GM12874 (cell line): ENCODE data around the gene UBA1.

Experiments
- CTCF ChIP-seq: IDR thresholded peaks from 2 replicates; pipeline ENCODE4 v1.5.1; 2011; ENCODE audit warnings: low read depth, mild to moderate bottlenecking, control low read depth, low read length, moderate library complexity; ENCODE audit not compliant: insufficient read depth

The UBA1 gene

GRCh38 chrX:47194194-47194787, 662 bp downstream of the UBA1 start:
- TF ChIP-seq CTCF: no peak

GRCh38 chrX:47196098-47196497, 2.5 kb downstream of the UBA1 start:
- TF ChIP-seq CTCF: no peak

- no peak for TF ChIP-seq CTCF
Observed at GRCh38 chrX:47197526-47197925, 3.9 kb downstream of the UBA1 start.

- no peak for TF ChIP-seq CTCF
Observed at GRCh38 chrX:47198026-47198686, 4.5 kb downstream of the UBA1 start.

- TF ChIP-seq CTCF: no peak
Observed at GRCh38 chrX:47198687-47199080, 5.1 kb downstream of the UBA1 start.

- no peak for TF ChIP-seq CTCF
Observed at GRCh38 chrX:47199286-47199685, 5.7 kb downstream of the UBA1 start.

- no peak for TF ChIP-seq CTCF
Observed at GRCh38 chrX:47200385-47201150, 6.9 kb downstream of the UBA1 start.
